GM19238 (cell line): Measurements from ENCODE around the gene FNDC11.

Source experiments
- DNase-seq: peaks from one replicate; pipeline ENCODE4 v3.0.0; 2011; ENCODE audit warnings: low spot score; ENCODE audit not compliant: insufficient read length

The FNDC11 gene

GRCh38 chr20:63539441-63540370 lies 14.3 kb upstream of the FNDC11 start:
- DNase-seq = no peak

GRCh38 chr20:63540417-63541186 lies 13.4 kb upstream of the FNDC11 start:
- no peak for DNase-seq

GRCh38 chr20:63541371-63541770 lies 12.6 kb upstream of the FNDC11 start:
- no peak for DNase-seq

GRCh38 chr20:63542031-63542559 lies 11.9 kb upstream of the FNDC11 start:
- DNase-seq = no peak

- DNase-seq = no peak
Observed at GRCh38 chr20:63542696-63543095, 11.3 kb upstream of the FNDC11 start.

- DNase-seq = no peak
Observed at GRCh38 chr20:63543131-63543530, 10.8 kb upstream of the FNDC11 start.

GRCh38 chr20:63543733-63544132 lies 10.2 kb upstream of the FNDC11 start:
- DNase-seq = no peak

- no peak for DNase-seq
Observed at GRCh38 chr20:63544241-63544957, 9.6 kb upstream of the FNDC11 start.

- no peak for DNase-seq
Observed at GRCh38 chr20:63544958-63545516, 8.9 kb upstream of the FNDC11 start.

GRCh38 chr20:63545814-63546213 lies 8.1 kb upstream of the FNDC11 start:
- DNase-seq = no peak

GRCh38 chr20:63546256-63546955 lies 7.6 kb upstream of the FNDC11 start:
- no peak for DNase-seq

GRCh38 chr20:63546956-63547724 lies 6.8 kb upstream of the FNDC11 start:
- no peak for DNase-seq

- DNase-seq = no peak
Observed at GRCh38 chr20:63547725-63548480, 6.1 kb upstream of the FNDC11 start, which contains the start of gene SRMS. Gene SRMS, minus strand, starts transcription at chr20:63547749. Its CDS starts 286 bp downstream, at chr20:63547463.

GRCh38 chr20:63548542-63548941 lies 5.4 kb upstream of the FNDC11 start:
- no peak for DNase-seq

GRCh38 chr20:63549019-63549418 lies 4.9 kb upstream of the FNDC11 start:
- DNase-seq = no peak

GRCh38 chr20:63549679-63550282 lies 4.2 kb upstream of the FNDC11 start:
- DNase-seq = no peak

GRCh38 chr20:63551068-63551467 lies 2.9 kb upstream of the FNDC11 start:
- DNase-seq = no peak

- peak; percentile 66 for DNase-seq
Observed at GRCh38 chr20:63552481-63553249, 1.3 kb upstream of the FNDC11 start.
